ENCODE data around the gene BMPR2.
"Not testable (repeated sequence)": the region's sequence is repeated elsewhere in the genome, so short reads cannot be mapped to it uniquely, and the experiment has no call there.

BMPR2 gene

GRCh38 chr2:202386495-202386894 is 10.4 kb downstream of the BMPR2 start:
- not testable (repeated sequence) for DNase-seq

GRCh38 chr2:202387608-202388342 is 11.6 kb downstream of the BMPR2 start:
- DNase-seq: no peak

GRCh38 chr2:202400941-202401340 is 24.8 kb downstream of the BMPR2 start:
- no peak for DNase-seq

GRCh38 chr2:202405798-202406197 is 29.7 kb downstream of the BMPR2 start:
- DNase-seq: no peak

- no peak for DNase-seq
These were observed 30.4 kb downstream of the BMPR2 start for GRCh38 chr2:202406445-202406978.

GRCh38 chr2:202408546-202409140 is 32.5 kb downstream of the BMPR2 start:
- no peak for DNase-seq

- no peak for DNase-seq
These were observed 34.0 kb downstream of the BMPR2 start for GRCh38 chr2:202410092-202410491.

- DNase-seq: no peak
These were observed 35.0 kb downstream of the BMPR2 start for GRCh38 chr2:202411097-202411496.

- DNase-seq: no peak
These were observed 41.9 kb downstream of the BMPR2 start for GRCh38 chr2:202418027-202418426.

- DNase-seq: no peak
These were observed 42.4 kb downstream of the BMPR2 start for GRCh38 chr2:202418511-202418910.

GRCh38 chr2:202423139-202423538 is 47.0 kb downstream of the BMPR2 start:
- DNase-seq: no peak

GRCh38 chr2:202425036-202425435 is 48.9 kb downstream of the BMPR2 start:
- DNase-seq: no peak

GRCh38 chr2:202426751-202427150 is 50.6 kb downstream of the BMPR2 start:
- DNase-seq: no peak

GRCh38 chr2:202429164-202429980 is 53.2 kb downstream of the BMPR2 start:
- no peak for DNase-seq

- DNase-seq: no peak
These were observed 56.6 kb downstream of the BMPR2 start for GRCh38 chr2:202432776-202433175.

GRCh38 chr2:202434472-202434871 is 58.3 kb downstream of the BMPR2 start:
- DNase-seq: no peak

GRCh38 chr2:202436626-202437025 is 60.5 kb downstream of the BMPR2 start:
- DNase-seq: no peak

GRCh38 chr2:202440117-202440516 is 64.0 kb downstream of the BMPR2 start:
- DNase-seq: not testable (repeated sequence)

GRCh38 chr2:202442882-202443281 is 66.8 kb downstream of the BMPR2 start:
- DNase-seq: no peak

- DNase-seq: no peak
These were observed 67.9 kb downstream of the BMPR2 start for GRCh38 chr2:202444000-202444399.

GRCh38 chr2:202449344-202449743 is 73.2 kb downstream of the BMPR2 start:
- DNase-seq: no peak

GRCh38 chr2:202450785-202451184 is 74.7 kb downstream of the BMPR2 start:
- no peak for DNase-seq

- no peak for DNase-seq
These were observed 76.6 kb downstream of the BMPR2 start for GRCh38 chr2:202452744-202453143.

- no peak for DNase-seq
These were observed 78.4 kb downstream of the BMPR2 start for GRCh38 chr2:202454536-202454935.
